Right renal pelvis (tissue), 4 donors: ENCODE results near the gene KCTD21. TPM values are rescaled to one million over a fixed set of nuclear protein-coding genes. Genes with fewer than 3 reads are reported as not detected.

ENCODE experiments used
- DNase-seq, 4 donors: peaks; one replicate each; pipeline ENCODE4 v3.0.0-alpha.2; 2013; ENCODE audit warnings: low read depth in 4 of 4, low spot score in 3 of 4, missing footprints in 1 of 4
- polyA plus RNA-seq, 4 donors: library from polyadenylated mRNA; unstranded; fragments of 120-200 nt; gene quantifications; one replicate each; pipeline ENCODE4 v1.2.1, GENCODE V29; 2013; ENCODE audit not compliant: insufficient read length in 4 of 4

The KCTD21 gene
- polyA plus RNA-seq, 4 donors = 7.7 to 10.3 (median 9.5) TPM

GRCh38 chr11:78202733-78203167 lies 14.3 kb upstream of the KCTD21 start:
- DNase-seq = no peak

GRCh38 chr11:78201096-78201818 lies 12.8 kb upstream of the KCTD21 start:
- no peak for DNase-seq

GRCh38 chr11:78200553-78200952 lies 12.1 kb upstream of the KCTD21 start:
- DNase-seq = no peak

- DNase-seq = no peak
Measured at GRCh38 chr11:78200061-78200460, 11.6 kb upstream of the KCTD21 start.

DNA sequence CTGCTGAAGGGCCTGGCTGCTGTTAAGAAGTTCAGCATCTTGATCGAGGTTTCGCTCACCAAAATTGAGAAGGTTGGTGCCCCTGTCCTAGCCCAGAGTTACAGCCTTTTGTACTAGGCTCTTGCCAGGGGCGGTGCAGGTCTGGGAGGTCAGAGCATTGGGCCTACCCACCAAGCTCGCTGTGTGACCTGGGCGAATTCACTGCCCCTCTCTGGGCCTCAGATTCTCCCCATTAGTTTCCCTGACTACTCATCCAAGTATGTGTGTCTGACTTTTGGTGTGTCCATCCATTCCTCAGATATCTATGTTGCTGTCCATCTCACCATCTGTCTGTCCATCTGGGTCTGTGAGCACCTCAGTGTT lies 11.2 kb upstream of the KCTD21 start:
- no peak for DNase-seq

GRCh38 chr11:78199015-78199652 lies 10.7 kb upstream of the KCTD21 start:
- DNase-seq = no peak

- no peak for DNase-seq
Measured at GRCh38 chr11:78197816-78198215, 9.4 kb upstream of the KCTD21 start.

GRCh38 chr11:78196661-78197091 lies 8.2 kb upstream of the KCTD21 start:
- DNase-seq = no peak

- peak in 1 of 4 donors; percentile 16 for DNase-seq
Measured at GRCh38 chr11:78195917-78196560, 7.6 kb upstream of the KCTD21 start.

DNA sequence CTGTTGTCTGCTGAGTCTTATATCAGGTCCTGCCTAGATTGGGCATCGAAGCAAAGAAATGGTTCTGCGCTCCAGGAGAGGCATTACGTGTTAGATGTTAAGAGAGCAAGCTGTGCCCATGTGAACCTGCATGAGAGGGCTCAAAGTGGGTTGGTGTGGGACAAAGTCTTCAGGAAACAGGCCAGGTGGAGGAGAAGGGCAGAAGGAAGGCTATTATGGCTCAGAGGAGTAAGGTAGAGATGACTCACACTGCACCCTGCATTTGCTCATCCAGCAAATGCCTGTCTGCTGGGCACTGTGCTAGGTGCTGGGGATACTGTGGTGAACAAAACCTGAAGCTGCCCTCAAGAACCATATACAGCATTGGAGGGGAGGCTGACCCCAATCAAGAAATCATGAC lies 6.1 kb upstream of the KCTD21 start:
- DNase-seq = no peak

DNA sequence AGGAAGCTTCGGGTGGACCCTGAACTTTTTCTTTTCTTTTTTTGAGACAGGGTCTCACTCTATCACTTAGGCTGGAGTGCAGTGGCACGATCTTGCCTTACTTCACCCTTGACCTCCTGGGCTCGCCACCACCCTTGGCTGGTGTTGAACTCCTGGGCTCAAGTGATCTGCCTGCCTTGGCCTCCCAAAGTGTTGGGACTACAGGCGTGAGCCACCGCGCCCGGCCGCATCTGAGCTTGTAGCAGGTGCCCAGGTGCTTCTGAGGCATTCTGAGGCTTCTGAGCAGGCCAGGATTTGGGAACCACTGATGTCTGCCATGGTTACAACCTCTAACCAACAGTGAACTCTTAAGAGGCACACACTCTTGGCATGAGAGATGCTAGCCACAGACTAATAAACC lies 5.4 kb upstream of the KCTD21 start:
- DNase-seq = no peak

DNA sequence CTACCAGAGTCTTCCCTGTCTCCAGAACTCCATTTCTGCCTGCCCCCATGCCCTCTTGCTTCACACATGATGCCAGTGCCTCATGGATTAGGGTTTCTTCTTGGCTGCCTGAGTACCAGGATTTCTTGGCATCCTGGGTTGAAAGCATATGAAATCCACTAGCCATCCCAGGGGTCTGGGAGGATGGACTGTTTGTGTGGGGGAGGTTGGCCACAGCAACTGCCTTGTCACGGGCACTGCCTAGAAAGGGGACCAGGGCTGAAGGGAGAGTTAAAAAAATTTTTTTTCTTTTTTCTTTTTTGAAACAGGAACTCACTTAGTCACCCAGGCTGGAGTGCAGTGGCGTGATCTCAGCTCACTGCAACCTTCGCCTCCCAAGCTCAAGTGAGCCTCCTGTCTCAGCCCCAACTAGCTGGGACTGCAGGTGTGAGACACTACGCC lies 4.5 kb upstream of the KCTD21 start:
- DNase-seq = no peak

DNA sequence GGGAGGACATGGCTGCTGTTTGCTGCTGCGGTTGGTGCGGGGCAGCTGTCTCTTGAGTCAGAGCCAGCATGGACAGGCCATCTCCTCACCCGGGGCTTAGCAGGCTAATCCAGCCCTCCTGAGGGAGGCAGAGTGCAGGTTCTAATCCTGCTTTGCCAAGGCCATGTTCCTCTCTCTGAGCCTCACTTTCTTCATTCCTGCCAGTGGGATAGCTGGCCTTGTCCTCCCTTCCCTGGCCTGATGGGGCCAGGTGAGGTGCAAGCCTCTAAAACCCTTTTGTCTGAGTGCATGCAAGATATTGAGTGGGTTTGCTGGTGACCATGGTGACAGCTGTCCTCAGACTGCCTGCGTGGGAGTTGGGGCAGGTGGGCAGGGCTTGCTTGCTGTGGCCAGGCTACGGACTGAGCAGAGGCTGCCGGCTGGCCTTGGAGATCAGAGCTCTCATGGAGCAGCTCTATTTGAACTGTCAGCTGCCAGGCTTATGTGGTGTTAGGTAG lies 3.8 kb upstream of the KCTD21 start:
- DNase-seq = no peak

DNA sequence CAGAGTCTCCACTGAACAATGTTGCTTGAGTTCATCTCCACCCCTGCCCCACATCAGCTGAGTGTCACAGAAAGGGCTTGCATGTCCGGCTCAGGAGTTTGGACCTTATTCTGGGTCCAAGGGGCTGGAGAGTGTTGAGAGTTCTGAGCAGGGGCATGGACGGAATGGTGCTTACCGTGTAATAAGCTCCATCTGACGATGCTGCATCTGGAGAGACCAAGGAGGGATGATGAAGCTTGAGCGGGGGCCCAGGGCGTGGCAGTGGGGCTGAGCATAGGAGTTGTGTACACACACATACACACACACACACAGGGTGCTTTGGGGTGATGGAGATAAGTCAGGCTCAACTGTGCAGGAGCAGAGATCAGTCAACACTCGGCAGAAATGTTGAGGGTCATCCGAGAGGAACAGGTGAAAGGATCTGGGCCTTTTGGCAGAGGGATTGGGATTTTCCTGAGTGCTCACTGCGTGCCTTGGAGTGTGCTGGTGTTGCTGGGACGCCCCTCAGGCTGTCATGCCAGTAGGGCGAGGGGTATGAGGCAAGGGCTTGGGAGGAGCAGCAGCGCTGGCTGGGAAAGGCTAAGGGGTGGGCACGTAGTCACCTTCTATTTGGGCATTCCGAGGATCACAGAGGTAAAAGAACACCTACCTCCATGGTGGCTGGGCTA lies 2.6 kb upstream of the KCTD21 start:
- no peak for DNase-seq

GRCh38 chr11:78190374-78190773 lies 1.9 kb upstream of the KCTD21 start:
- no peak for DNase-seq

GRCh38 chr11:78189851-78190250 lies 1.4 kb upstream of the KCTD21 start:
- no peak for DNase-seq

GRCh38 chr11:78189174-78189724 lies 823 bp upstream of the KCTD21 start:
- DNase-seq = no peak

- DNase-seq = no peak
Measured at GRCh38 chr11:78187366-78188285, 800 bp downstream of the KCTD21 start.

- DNase-seq = no peak
Measured at GRCh38 chr11:78181185-78181584, 7.2 kb downstream of the KCTD21 start.

GRCh38 chr11:78180751-78181150 lies 7.7 kb downstream of the KCTD21 start:
- no peak for DNase-seq
